Stimulated activated CD8-positive, alpha-beta memory T cell treated with anti-CD3 and anti-CD28 coated beads, Interleukin-15, amount 100 ng/mL, for 1 hour (primary cell): ENCODE measurements around the gene BACH2.
"Not testable (repeated sequence)": the region's sequence is repeated elsewhere in the genome, so short reads cannot be mapped to it uniquely, and the experiment has no call there.

ENCODE experiments used
- DNase-seq: peaks from one replicate; pipeline ENCODE4 v3.0.0-alpha.2; 2020; ENCODE audit warnings: low read depth

Gene BACH2

DNA sequence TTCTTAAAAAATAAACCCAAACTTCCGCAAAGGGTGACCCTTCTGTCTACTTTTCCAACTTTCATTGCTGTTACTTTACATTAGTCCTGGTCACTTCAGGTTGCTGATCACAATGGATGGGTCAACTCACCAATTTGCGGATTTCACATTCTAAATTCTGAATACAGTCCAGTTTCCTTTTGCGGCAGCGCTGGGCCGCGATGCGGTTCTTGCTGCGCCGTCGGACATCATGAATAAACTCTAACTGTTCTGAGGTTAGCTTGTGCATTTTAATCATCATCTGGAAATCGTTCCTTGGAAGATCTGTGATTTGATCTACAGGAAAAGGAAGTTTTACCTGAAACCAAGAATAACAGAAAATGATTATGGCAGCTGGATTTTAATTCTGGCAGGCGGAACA is 358.6 kb downstream of the BACH2 start:
- DNase-seq: no peak

DNA sequence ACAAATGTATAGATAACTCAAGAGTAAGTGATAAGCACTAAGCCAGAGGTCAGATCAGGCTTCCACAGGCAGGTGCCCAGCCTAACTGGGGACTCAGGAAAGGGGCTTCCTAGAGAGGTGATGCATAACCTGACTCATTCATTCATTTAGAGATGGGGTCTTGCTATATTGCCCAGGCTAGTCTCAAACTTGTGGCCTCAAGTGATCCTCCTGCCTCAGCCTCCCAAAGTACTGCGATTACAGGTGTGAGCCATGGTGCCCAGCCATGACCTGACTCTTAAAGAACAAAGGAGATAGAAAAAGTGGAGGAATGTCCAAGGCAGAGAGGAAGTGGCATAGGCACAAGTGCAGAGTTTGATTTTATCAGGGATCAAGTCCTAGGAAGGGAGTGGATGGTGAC is 360.5 kb downstream of the BACH2 start:
- no peak for DNase-seq

DNA sequence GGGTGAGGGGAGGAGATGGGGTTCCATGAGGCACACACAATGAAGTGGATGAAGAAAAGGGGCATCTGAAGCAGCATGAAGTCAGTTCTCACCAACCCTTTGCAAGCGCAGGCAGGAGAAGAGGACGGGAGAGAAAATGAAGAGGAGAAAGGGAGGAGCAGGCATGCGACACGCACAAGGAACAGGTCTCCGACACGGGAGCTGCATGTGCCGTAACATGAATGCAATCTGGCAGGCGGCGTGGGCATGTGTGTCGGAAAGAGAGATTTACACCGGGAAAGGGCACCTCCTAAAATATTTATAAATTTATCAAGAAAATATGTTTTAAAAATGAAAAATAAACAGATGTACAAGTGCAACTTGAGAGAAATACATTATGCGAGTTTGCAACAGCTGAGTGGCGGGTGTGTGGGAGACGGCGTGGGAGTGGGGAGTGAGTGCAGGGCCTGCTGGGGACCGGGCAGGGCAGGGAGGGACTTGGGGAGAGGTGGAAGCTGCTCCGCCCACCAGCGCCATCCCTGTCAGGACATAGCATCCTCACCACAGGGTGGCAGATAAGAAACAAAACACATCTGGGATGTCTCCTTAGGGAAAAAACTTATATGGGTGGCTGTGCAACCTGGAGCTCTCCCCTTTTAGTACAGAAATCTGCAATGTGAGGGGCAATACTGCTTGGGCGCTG is 361.8 kb downstream of the BACH2 start:
- no peak for DNase-seq

DNA sequence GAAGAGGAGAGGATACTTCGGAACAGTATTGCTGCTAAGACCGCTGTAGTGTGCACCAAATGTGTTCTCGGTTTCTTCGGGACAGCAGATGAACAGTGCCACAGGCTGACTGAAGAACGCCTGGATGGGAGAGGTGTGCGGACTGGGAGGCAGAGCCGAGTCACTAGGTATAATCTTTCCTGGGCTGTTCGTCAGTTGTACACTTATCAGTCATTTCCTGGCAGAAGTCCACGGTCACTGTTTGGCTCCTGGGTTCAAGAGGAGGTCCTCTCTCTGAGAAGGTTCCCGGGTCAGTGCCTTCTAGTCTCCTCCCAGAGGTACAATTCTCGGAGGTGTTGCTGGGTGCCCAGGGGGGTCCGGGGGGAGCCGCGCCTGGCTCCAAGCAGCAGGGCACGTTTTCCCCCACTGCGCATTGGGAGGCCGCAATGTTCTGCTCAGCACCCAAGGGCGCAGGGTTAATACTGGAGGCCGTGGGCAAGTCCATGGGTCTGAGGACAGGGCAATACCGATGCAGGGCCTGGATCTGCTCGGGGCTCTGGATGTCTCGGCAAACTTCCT is 364.3 kb downstream of the BACH2 start:
- DNase-seq: no peak

DNA sequence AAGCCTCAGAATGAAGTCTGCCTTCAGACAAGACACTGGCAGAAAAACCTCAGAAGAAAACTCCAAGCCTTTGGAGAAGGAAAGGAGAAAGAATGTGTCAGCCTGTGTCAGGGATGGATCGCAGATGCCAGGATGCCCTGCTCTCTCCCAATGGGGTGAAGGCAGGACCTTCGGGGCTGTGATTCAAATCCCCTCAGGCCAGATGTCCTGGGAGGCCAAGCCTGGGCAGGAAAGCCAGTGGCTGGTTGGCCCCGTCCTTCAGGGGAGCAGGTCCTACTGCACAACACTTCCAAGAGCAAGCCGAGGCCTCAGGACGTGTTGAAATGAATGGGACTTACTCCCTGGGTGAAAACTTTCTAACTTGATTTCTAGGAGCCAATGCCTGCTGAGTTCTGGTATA is 365.9 kb downstream of the BACH2 start:
- no peak for DNase-seq

GRCh38 chr6:89928604-89929003 is 368.0 kb downstream of the BACH2 start:
- DNase-seq: no peak

DNA sequence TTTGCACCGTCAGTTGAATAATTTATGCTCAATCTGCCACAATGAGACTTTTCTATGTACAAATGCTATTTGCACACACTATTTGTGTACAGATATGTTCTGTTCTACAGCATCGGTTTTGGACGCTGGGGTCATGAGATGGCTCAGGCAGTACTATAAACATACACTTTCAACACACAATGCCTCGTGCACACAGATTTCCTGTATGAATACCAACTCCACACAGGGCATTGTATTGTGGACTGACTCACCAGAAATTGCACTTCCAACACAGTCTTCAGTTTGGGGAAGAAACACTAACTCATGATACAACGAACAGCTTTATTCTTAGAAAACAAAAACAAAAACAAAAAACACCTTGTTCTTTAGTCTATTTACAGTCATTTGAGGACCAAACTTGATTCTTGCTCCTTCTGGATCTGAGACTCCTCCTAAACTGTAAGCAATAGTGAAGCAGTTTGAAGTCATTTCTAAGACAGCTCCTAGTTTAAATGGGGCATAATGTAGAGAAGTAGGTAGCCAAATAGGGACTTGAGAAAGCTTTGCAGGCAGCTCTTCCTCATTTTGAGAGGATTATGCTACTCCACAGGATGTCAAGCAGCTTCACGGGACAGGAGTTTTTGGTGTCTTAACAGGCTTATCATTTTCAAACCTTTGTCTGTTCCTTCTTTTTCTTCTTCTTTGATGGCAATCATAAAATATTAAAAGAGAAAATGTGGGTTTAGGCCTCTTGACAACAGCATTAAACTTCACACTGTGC is 368.7 kb downstream of the BACH2 start:
- DNase-seq: no peak

DNA sequence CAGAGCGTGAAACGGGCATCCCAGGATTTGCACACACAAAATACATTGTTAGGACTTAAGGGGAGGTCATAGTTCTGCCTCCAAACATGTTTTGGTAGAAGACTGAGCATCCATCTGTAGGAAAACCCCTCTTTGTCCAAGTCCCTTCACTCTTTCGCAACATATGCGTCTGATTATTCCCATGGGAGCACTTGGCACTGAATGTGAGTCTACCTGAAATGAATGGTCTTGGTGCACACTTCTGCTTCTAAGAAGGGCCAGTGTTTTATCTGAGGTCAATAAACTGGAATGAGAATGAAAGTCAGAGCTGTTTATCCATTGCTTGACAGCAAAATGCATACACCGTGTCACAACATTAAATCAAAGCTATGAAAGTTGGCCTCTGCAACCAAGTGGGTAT is 369.4 kb downstream of the BACH2 start:
- no peak for DNase-seq

GRCh38 chr6:89925826-89926225 is 370.8 kb downstream of the BACH2 start:
- no peak for DNase-seq

- no peak for DNase-seq
These were observed 372.4 kb downstream of the BACH2 start for GRCh38 chr6:89924231-89924630.

DNA sequence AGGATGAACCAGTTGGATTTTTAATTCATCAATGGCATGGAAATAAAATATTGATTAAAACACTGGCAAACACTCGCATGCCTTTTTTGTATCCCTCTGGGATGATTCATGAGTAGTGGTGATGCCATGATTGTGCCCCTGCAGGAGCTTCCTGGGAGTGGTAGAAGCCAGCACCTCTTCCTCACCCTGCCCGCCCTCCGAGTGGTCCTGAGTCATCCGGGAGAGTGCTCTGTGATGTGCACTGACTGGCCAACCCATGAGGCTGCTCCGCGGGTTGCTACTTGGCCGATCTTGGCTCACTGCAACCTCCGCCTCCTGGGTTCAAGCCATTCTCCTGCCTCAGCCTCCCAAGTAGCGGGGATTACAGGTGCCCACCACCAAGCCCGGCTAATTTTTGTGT is 375.0 kb downstream of the BACH2 start:
- no peak for DNase-seq

DNA sequence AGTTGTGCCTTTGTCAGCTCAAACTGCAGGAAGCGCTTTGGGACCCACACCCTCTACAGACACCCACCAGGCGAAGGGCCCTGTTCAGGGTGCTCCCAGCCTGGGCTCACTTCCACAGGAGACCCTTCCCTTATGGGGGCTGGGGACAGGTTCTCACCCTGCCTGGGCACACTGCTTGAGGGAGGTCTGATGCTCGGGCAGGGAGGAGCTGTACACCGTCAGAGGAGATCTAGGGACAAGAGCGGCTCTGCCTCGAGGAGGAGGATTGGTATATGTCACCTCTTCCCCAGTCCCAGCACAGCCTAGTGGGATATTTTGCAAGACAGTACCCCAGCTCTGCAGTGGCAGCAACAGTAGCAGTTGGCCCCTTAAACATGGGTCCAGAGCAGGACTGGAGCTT is 375.4 kb downstream of the BACH2 start:
- DNase-seq: no peak

GRCh38 chr6:89917801-89918366 is 378.8 kb downstream of the BACH2 start:
- no peak for DNase-seq

- DNase-seq: no peak
These were observed 379.4 kb downstream of the BACH2 start for GRCh38 chr6:89917216-89917615.

DNA sequence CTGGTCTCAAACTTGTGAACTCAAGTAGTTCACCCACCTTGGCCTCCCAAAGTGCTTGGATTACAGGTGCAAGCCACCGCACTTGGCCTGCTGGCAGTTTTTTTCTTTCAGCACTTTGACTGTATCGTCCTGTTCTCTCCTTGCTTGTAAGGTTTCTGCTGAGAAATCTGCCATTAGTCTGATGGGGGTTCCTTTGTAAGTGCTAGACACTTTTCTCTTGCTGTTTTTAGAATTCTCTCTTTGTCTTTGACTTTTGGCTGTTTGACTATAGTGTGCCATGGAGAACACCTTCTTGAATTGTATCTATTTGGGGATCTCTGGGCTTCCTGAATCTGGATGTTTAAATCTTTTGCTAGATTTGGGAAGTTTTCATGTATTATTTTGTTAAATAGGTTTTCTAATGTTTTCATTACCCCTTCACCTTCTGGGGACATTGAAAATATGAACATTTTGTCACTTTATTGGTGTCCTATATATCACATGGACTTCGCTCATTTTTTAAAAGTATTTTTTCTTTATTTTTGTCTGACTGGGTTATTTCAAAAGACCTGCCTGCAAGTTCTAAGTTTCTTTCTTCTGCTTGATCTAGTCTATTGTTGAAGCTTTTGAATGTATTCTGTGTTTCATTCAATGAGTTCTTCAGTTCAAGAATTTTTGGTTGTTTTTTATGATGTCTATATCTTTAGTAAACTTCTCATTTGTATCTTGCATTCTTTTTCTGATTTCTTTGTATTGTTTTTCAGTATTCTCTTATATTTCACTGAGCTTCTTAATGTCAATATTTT is 380.3 kb downstream of the BACH2 start:
- no peak for DNase-seq

- no peak for DNase-seq
These were observed 385.8 kb downstream of the BACH2 start for GRCh38 chr6:89910902-89911240.

DNA sequence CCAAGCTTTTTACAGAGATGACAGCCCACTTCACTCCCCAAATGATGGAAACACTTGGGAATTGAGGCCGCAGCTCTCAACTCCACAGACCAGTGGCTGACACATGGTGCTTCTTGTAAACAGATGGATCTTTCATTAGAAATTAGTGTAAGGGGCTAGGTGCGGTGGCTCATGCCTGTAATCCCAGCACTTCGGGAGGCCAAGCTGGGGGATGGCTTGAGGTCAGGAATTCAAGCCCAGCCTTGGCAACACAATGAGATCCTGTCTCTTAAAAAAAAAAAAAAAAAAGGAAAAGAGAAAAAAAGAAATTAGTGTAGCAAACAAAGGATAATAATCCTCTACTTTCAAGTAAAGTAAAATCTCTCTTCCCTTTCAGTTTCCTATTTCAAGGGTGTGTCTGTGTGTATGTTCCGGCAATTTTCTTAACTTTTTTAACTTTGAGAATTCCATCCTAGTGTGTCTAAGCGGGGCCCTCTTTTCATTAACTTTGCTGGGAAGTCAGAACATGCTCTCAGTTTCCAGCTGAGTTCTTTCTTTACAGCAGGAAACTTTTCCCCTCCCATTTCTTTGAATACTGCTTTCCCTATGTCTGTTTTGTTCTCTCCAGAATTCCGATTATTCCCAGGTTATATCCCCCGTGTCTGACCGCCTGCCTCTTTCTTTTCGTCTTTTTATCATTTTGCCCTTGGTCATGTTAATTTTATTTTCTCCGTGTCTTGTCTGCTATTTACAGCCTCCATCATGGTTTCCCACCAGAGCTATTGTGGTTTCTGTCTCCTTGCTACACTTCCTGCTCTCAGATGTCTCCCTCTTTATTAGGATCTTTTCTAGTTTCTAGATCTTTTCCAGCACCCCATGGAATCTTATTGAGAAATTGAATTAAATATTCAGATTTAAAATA is 386.4 kb downstream of the BACH2 start:
- not testable (repeated sequence) for DNase-seq

- no peak for DNase-seq
These were observed 401.3 kb downstream of the BACH2 start for GRCh38 chr6:89895276-89895874.

DNA sequence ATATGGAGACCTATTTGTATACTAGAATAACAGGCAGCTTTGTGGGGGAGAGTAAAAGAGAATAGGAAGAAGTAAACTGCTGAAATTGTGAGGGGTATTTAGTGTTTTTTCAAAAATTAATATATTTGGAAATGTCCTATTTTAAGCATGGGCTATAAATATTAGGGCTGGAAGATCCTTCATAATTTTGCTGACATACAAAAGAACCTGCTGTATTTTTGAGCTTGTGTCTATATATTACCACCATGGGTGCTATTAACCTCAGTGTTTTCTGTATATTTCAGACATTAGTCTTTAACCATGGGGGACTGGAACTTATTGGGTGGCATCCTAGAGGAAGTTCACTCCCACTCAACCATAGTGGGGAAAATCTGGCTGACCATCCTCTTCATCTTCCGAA is 402.5 kb downstream of the BACH2 start, which contains the start of gene GJA10:
TSS of gene GJA10 (plus strand) at position 301 of the 400 bp plus-strand sequence. CDS start at position 301, 0 bp downstream.
- no peak for DNase-seq

DNA sequence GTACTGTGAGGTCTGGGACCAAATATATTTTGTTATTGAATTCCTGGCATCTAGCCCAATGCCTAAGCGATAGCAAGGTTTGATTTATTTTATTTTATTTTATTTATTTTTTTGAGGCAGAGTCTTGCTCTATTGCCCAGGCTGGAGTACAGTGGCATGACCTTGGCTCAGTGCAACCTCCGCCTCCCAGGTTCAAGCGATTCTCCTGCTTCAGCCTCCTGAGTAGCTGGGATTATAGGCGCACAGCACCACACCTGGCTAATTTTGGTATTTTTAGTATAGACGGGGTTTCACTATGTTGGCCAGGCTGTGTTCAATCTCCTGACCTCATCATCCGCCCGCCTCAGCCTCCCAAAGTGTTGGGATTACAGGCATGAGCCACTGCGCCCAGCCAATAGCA is 404.1 kb downstream of the BACH2 start:
- not testable (repeated sequence) for DNase-seq
